RWPE1 (cell line): Measurements from ENCODE around the gene RBP5.

ENCODE experiments used
- CTCF ChIA-PET: fragments of 350-600 bp; sonication (Branson Sonifier 250); formaldehyde crosslinking; extraction: SDS; loops from one replicate; lab custom pipeline; 2021; lab: Yijun Ruan, JAX
- POLR2A ChIA-PET: fragments of 400-600 bp; formaldehyde crosslinking; extraction: SDS; loops from one replicate; lab custom pipeline; 2020; ENCODE audit warnings: antibody characterized with exemption; ENCODE audit not compliant: low non-redundant PET; lab: Yijun Ruan, JAX
- DNase-seq: peaks from one replicate; pipeline ENCODE4 v3.0.0; 2012; ENCODE audit warnings: low spot score
- H3K27ac ChIP-seq: fragments of 450-650 bp; 2 replicates; pipeline ENCODE4 v1.5.1; 2017
- TF ChIP-seq, protein P1 (sequence below): fragments of 450-650 bp; conservative IDR thresholded peaks from 2 replicates; pipeline ENCODE4 v1.5.1; 2017; ENCODE audit warnings: low read depth, mild to moderate bottlenecking

The RBP5 gene

DNA sequence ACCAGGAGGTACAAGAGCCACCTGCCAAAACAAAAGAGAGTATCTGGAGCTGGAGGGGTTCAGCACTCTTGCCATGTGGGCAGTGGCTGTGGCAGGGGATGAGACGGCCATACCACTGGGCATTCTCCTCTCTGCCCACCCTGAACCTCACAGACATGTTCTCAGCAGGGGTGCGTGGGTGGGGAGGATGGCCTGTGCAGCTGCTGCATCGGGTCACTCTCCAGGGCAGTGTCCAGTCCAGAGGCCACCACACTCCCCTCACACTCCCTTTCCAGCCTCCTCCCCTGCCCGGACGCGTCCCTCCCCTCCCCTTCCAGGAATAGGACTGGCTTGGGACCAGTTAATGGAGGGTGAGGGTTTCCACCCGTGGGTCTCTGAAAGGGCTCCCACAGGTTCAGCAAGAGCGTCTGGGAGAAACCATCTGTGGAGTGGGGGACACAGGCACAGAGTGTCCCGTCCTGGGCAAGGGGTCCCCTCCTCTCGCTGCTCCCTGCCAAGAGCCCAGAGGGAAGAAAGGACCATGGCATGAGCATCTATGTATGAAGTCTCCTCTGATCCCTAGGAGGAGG, 36.9 kb downstream of the RBP5 start:
- ChIA-PET POLR2A (no interaction called here), CTCF (interaction anchor here (0.6 to 1.4 kb wide), 2 partner anchors 32 to 145 kb away, joined by 3 to 4 read pairs; partner anchors contain the start of gene C1S)
- DNase-seq, result no peak
- TF ChIP-seq, protein P1, sequence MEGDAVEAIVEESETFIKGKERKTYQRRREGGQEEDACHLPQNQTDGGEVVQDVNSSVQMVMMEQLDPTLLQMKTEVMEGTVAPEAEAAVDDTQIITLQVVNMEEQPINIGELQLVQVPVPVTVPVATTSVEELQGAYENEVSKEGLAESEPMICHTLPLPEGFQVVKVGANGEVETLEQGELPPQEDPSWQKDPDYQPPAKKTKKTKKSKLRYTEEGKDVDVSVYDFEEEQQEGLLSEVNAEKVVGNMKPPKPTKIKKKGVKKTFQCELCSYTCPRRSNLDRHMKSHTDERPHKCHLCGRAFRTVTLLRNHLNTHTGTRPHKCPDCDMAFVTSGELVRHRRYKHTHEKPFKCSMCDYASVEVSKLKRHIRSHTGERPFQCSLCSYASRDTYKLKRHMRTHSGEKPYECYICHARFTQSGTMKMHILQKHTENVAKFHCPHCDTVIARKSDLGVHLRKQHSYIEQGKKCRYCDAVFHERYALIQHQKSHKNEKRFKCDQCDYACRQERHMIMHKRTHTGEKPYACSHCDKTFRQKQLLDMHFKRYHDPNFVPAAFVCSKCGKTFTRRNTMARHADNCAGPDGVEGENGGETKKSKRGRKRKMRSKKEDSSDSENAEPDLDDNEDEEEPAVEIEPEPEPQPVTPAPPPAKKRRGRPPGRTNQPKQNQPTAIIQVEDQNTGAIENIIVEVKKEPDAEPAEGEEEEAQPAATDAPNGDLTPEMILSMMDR, result no peak
- peak overlapping the region; percentile 63 for H3K27ac ChIP-seq

DNA sequence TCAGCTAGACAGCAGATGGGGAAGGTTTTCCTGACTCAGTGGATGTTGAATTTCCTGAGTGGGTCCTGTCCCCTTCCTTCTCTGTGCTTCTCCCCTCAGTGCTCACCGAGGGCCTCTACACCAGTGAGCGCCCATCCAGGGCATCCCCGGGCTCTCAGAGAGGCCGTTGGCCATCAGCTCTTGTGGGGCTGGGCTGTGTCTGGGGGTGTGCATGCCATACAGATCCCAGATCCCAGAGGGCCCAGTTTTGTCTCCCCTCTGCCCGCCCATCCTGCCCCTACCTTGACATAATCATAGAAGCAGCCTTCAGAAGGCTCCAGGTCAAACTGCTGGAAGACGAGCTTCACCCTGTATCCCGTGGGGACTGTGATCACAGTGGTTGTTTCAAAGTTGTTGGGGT, 37.5 kb downstream of the RBP5 start:
- DNase-seq, result no peak
- ChIA-PET CTCF (interaction anchor here (0.6 to 1.4 kb wide), 2 partner anchors 31 to 145 kb away, joined by 3 to 4 read pairs; partner anchors contain the start of gene C1S), POLR2A (no interaction called here)
- H3K27ac ChIP-seq, result peak overlapping the region; percentile 63; the same call in 1 of the 2 replicates
- TF ChIP-seq, protein P1, result no peak

- TF ChIP-seq, protein P1, result no peak
- H3K27ac ChIP-seq, result no peak overlapping the region
- POLR2A ChIA-PET, result no interaction called here
- CTCF ChIA-PET, result interaction anchor here (1.1 to 1.6 kb wide), 2 partner anchors 19 to 167 kb away, joined by 3 to 7 read pairs; partner anchors contain the start of gene C1RL
- no peak for DNase-seq
Measured at GRCh38 chr12:7090222-7090998, 38.3 kb downstream of the RBP5 start.

DNA sequence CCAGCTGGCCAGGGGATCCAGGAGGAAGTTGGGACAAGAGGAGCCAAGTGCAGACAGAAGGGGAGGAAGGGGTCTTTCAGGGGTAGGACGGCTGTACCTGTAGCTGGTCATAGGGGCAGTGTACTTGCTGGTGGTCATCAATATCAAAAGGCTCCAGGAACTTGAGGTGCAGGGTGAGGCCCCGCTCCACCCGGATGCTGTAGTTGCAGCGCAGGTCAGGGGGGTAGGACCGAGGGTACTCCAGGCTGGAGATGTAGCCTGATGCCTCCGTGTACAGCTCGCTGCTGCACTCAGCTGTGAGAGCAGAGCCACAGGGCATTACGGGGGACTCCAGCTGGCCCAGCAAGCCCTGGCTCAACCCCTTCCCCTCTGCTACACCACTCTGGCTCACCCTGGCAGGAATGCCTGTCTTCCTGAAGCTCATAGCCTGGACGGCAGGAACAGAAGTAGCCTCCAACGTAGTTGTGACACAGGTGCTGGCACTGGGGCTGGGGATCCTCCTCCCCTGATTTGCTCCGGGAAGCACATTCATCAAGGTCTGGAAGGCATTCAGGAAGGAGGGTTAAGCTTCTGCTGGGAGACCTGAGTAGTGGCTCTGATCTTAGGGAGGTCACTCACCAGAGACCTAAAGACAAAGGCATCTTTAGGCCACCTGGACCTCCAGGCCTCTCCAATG, 39.4 kb downstream of the RBP5 start:
- POLR2A ChIA-PET, result no interaction called here
- no peak overlapping the region for H3K27ac ChIP-seq
- no peak for DNase-seq
- CTCF ChIA-PET, result interaction anchor here (0.6 to 1.6 kb wide), 3 partner anchors 20 to 1520 kb away, joined by 3 to 7 read pairs (median 3); partner anchors contain the start of gene C1RL
- TF ChIP-seq, protein P1, result no peak

DNA sequence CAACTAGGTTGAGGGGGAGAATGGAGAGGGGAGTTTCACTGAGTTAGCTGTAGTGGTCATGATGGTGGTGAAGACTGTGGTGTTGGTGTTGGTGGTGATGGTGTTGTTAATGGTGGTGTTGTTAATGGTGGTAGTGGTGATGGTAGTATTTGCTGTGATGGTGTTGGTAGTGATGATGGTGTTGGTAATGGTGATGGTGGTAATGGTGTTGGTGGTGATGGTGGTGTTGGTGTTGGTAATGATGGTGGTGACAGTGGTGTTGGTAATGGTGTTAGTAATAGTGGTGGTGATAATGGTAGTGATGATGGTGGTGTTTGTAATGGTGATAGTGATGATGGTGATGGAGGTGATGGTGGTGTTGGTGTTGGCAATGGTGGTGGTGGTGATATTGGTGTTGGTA, 45.6 kb downstream of the RBP5 start:
- POLR2A ChIA-PET, result no interaction called here
- TF ChIP-seq, protein P1, result no peak
- no peak overlapping the region for H3K27ac ChIP-seq
- CTCF ChIA-PET, result no interaction called here
- DNase-seq, result no peak

DNA sequence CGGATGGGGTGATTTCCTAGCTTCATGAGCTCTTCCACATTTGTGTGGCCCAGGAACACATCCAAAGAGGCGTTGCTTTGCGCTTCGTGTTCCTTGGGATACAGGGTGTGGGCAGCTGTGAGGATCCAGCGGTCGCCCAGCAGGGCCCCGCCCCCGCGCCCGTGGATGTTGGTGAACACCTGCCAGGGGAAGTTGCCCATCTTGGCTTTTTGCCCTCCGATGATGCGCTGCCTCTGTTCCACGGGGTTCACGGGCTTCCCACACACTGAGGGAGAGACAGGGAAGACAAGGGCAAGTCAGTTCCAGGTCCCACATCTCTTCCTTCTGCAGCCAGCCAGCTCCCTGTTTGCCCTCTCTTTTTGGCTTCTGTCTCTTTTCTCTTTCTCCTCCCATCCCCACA, 47.7 kb downstream of the RBP5 start:
- CTCF ChIA-PET, result interaction anchor here (0.6 kb wide), 1 partner anchor 23 kb away, joined by 5 read pairs; no protein-coding TSS in a partner anchor
- TF ChIP-seq, protein P1, result no peak
- peak overlapping the region; percentile 74 for H3K27ac ChIP-seq
- no peak for DNase-seq
- POLR2A ChIA-PET, result no interaction called here
